ENCODE results near the gene KAT7. TPM values are rescaled to one million over a fixed set of nuclear protein-coding genes. Genes with fewer than 3 reads are reported as not detected.
A peak's percentile ranks its signal among the peaks of the same experiment; 100 is the strongest.

Gene KAT7
- total RNA-seq, 1 experiment from 2014 or later = 26.6 TPM

- no peak for DNase-seq (ENCODE audit: low read depth)
These were observed 9.7 kb downstream of the KAT7 start for GRCh38 chr17:49798182-49798581.

DNA sequence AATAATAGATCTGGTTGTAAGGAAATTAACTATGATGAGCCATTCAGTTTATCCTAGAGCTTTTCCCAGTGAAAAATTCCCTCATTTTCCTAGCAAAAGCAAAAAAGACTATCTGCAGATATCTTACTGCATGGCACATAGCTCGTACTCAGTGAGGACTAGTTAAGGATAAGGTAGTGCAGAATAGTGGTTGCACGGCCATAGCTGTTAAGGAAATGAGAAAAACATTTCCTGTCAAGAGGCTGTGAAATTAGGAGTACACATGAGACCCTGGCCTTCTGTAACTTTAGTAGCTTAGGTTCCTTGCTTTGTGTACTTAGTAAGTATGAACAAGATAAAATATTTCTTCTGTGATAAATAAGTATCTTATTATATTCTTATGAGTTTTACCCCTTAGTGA is 10.3 kb downstream of the KAT7 start:
- no peak for DNase-seq (ENCODE audit: low read depth)

- no peak for DNase-seq (ENCODE audit: low read depth)
These were observed 20.6 kb downstream of the KAT7 start for GRCh38 chr17:49809056-49809455.

DNA sequence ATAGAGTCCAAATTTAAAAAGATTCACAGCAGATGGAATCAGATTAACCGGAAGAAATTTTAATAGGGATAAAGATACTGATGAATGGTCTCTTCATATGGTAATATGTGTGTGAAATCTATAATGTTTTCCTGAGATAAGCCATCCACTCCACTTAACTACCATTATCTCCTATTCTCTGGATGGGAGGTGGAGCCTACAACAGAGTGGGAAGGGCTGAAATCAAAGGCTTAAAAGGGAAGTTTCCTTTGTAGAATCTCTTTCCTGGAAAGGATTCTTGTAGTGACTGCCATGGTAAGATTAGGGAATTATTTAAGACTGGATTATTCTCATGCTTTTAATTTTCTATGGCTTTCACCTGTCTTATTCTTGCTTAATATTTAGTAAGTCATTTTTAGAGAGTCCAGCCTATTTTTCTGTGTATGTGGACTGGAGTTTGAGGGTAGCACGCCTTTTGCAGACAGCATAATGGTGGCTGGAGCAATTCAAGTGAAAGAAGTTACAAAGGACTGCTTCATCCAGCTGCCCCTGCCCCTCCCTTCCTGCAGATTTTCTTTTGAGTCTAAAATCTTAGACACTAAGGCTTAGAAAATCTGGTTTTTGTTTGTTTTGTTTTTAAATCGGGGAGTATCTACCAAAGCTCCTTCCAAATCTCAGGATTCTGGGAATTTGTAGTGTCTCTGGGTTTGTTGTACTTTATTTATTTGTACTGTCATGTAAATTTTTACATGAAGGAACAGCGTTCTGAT is 26.5 kb downstream of the KAT7 start:
- no peak for DNase-seq (ENCODE audit: low read depth)

GRCh38 chr17:49815761-49816281 is 27.3 kb downstream of the KAT7 start:
- no peak for DNase-seq (ENCODE audit: low read depth)

DNA sequence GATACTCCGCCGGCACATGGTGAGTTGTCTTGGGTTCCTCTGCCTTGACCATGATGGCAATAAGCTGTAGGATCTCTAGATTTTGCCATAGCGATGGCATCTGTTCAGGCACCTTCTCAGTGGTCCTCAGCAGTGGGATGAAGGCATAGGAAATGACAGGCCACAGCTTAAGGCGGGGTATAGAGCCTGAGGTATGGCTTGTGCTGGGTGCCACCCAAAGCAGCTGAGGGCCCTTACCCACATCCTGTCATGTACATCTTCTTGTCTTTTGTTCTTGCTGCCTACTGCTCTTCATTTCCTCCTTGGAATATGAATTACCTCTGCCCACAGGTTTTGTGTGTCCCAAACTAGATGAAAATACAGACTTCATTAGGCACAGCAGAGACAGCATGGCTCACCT is 29.5 kb downstream of the KAT7 start:
- DNase-seq (ENCODE audit: low read depth) = no peak

GRCh38 chr17:49819138-49819537 is 30.7 kb downstream of the KAT7 start:
- no peak for DNase-seq (ENCODE audit: low read depth)

GRCh38 chr17:49819651-49820050 is 31.2 kb downstream of the KAT7 start:
- no peak for DNase-seq (ENCODE audit: low read depth)

DNA sequence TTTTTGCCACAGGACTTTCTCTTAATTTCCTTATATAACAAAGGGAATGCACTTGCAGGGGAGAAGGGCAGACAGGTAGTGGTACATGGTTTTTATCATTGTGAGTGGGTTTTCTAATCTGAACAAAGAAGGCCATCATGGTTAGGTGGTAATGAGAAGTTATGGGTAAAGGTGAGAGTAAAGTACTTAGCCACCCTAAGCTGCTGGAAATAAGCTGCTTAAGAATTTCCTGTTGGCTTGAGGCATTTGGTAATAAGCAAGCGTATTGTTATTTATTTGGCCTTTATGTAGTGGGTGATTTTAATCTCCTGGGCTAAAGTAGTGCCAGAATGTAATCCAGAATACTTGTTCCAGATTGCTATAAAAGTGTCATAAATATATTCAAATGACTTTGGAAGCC is 32.3 kb downstream of the KAT7 start:
- DNase-seq (ENCODE audit: low read depth) = no peak

DNA sequence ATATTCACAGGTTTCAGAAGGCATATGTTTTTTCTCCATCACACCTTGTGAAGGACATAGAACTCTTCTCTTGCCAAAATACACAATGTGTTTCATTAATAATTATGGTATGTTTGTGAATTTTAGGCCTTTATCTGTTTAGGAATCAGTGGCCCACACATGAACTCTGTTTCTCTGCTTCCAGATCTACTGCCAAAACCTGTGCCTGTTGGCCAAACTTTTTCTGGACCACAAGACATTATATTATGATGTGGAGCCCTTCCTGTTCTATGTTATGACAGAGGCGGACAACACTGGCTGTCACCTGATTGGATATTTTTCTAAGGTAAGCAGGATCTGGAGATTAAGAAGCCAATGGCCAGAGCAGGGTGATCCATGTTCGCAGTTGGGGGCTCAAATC is 33.0 kb downstream of the KAT7 start:
- no peak for DNase-seq (ENCODE audit: low read depth)

- DNase-seq (ENCODE audit: low read depth) = no peak
These were observed 33.4 kb downstream of the KAT7 start for GRCh38 chr17:49821916-49822315.

DNA sequence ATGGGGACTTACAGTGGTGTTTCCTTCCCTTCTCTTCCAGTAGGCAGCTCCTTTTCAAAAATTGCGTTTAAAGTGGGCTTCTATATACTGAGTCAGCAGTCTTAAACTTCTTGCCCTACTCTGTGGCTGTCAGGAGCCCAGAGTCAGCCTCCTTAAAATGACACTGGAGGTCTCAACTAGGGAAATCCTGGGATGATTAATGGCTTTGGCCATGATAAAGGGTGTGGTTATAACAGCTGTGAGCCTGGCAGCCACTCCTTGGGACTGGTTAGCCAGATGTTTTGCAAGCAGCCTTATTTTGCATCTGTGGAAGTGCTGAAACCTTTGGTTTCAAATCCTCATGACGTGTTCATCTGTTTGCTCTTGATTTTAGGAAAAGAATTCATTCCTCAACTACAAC is 34.3 kb downstream of the KAT7 start:
- DNase-seq (ENCODE audit: low read depth) = no peak

DNA sequence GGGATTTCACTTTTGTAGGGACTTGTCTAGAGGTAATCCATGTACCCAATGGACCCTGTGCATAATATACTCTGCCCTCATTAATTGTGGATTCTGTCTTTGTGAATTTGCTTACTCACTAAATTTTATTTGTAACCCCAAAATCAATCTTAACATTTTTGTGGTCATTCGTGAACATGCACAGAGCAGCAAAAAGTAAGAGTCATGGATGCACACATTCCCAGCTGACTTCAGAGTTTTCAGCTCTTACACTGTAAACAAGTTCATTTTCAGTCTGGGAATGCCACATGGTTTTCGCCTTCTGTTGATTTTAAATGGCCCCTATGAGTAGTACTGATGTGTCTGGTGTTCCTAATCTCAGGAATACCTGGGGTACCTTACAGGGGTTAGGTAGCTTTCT is 35.1 kb downstream of the KAT7 start:
- no peak for DNase-seq (ENCODE audit: low read depth)

DNA sequence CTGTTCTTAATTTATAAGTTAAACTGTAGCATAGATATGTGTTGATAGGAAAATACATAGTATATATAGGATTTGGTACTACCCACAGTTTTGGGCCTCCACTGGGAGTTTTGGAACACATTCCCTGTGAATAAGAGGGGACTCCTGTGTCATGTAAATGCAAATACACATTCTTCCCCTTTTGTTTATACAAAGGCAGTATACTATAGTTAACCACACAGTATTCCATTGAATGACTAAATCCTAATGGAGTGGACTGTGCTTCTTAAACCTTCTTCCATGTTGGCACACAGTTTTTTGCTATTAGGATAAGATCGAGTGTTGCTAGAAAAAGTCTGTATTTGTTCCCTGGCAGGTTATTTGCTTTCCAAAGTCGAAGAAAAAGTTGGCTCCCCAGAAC is 37.2 kb downstream of the KAT7 start:
- no peak for DNase-seq (ENCODE audit: low read depth)

DNA sequence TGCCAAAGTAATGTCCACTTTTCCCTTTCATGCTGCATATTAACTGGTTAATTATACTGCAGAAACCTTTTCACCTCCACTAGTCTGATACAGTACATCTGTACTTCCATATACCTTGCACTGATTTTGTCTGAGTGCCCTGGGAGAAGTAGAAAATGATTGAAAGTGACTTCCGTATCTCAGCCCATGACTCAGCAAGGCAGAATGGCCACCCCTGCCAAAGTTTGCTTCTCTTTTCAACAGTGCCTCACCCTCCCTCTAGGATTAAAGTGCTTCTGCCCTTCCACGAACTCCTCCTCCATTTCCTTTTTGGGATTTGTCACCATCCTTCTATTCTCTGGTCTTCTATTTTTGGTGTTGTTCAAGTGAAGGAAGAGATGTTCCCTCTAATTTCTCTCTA is 39.8 kb downstream of the KAT7 start:
- peak; percentile 25 for DNase-seq (ENCODE audit: low read depth)

GRCh38 chr17:49829026-49829425 is 40.5 kb downstream of the KAT7 start:
- DNase-seq (ENCODE audit: low read depth) = no peak

DNA sequence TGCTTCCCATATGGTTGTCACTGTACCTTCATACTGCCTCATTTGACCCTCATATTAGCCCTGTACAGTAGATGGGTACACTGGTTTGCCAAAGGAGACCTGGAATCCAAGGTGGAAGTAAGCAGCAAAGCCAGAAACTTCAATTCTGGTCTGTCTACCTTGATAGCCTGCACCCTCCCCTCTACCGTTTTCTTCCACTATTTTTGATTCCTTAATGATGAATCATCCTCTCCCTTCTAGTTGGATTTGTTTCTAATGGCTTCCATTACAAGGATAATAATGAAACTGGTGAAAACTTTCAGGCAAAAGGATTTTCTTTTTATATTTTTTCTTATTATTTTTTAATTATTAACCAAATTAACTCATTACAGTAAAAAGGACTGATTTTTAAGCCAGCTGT is 42.1 kb downstream of the KAT7 start:
- no peak for DNase-seq (ENCODE audit: low read depth)

DNA sequence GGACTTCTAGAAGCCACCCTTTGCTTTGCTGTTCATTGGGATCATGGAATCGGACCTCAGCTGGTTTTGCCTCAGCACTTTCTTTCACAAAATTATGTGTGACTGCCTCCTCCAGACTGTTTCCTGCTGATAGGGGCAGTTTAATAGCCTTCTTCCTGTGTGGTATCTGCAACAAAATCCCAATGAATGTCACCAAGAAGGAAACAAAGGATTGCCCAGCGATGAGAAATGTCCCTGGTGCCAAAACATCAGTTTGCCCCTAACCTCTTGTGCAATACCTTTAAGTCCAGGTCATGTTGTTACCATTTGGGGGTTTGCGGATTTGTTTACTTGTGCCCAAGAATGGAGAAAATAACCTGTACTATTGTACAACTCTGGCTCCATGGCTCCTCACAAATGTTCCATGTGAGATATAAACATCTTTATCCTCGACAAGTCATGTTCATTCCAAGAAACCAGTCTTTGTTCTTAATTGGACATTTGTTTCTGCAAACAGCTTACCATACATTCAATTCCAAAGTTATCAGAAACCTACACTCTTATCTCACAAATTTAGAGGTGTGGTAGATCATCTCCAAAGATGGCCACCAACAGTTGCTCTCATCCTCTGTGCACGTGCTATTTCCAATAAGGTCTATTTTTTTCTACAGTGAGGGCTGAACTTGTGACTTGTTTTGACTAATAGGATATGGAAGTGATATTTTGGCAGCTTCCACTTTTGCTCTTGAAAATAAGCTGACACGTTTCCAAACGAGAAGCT is 44.5 kb downstream of the KAT7 start:
- DNase-seq (ENCODE audit: low read depth) = no peak

GRCh38 chr17:49834118-49834743 is 45.8 kb downstream of the KAT7 start:
- no peak for DNase-seq (ENCODE audit: low read depth)

DNA sequence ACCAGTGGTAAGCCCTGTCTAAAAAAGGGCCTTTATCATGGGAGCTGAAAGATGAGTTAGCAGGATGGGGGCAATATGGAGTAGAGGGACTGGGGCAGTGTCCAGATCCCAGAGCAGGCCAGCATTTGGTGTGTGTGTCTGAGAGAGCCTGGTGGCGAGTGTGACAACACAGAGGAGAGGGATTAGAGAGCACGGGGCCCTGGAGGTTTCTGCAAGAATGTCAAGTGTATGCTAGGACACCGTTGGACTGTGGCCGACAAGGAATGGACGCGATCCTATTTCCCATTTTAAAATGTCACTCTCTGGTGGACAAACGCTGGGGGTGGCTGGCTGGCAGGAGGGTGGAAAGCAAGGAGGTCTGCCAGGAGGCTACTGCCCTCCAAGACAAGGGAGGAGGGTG is 47.0 kb downstream of the KAT7 start:
- DNase-seq (ENCODE audit: low read depth) = no peak

GRCh38 chr17:49836111-49837030 is 47.9 kb downstream of the KAT7 start:
- DNase-seq (ENCODE audit: low read depth) = no peak
